Astrocyte (in vitro differentiated cells and primary cell): Measurements from ENCODE around the gene METTL21C. TPM values are rescaled to one million over a fixed set of nuclear protein-coding genes. Genes with fewer than 3 reads are reported as not detected.
A peak's percentile ranks its signal among the peaks of the same experiment; 100 is the strongest.

Experiments used
- DNase-seq: peaks from one replicate; pipeline ENCODE4 v3.0.0-alpha.2; 2010; ENCODE audit warnings: low read depth
- FAIRE-seq: peaks from 2 replicates; lab custom pipeline; 2011; peaks lifted over from hg19 to GRCh38; lab: Jason Lieb, UNC
- H2AFZ ChIP-seq: 2 replicates; pipeline ENCODE4 v1.6.0; 2012; ENCODE audit warnings: low read depth, low read length, inconsistent platforms
- H3K27ac ChIP-seq: 2 replicates; pipeline ENCODE4 v1.5.1; 2011; ENCODE audit warnings: low read depth, low read length, inconsistent platforms
- H3K27me3 ChIP-seq: 2 replicates; pipeline ENCODE4 v1.6.0; 2011; ENCODE audit warnings: low read length, inconsistent platforms; ENCODE audit not compliant: insufficient read depth
- H3K36me3 ChIP-seq: 2 replicates; pipeline ENCODE4 v1.5.1; 2011; ENCODE audit warnings: low read length, inconsistent platforms; ENCODE audit not compliant: insufficient read depth
- H3K4me1 ChIP-seq: 2 replicates; pipeline ENCODE4 v1.5.1; 2011; ENCODE audit warnings: low read length, inconsistent platforms; ENCODE audit not compliant: insufficient read depth
- H3K4me2 ChIP-seq: 2 replicates; pipeline ENCODE4 v1.6.0; 2012; ENCODE audit warnings: low read length, inconsistent platforms
- H3K4me3 ChIP-seq: 2 replicates; pipeline ENCODE4 v1.5.1; 2011; ENCODE audit warnings: low read depth, mild to moderate bottlenecking, low read length, inconsistent platforms; ENCODE audit not compliant: insufficient read depth
- H3K79me2 ChIP-seq: 2 replicates; pipeline ENCODE4 v1.6.0; 2012; ENCODE audit warnings: mild to moderate bottlenecking, low read length, inconsistent platforms; ENCODE audit not compliant: insufficient read depth
- H3K9ac ChIP-seq: 2 replicates; pipeline ENCODE4 v1.6.0; 2012; ENCODE audit warnings: mild to moderate bottlenecking, low read length, inconsistent platforms
- H3K9me3 ChIP-seq: 2 replicates; pipeline ENCODE4 v1.5.1; 2012; ENCODE audit warnings: low read depth, mild to moderate bottlenecking, low read length, inconsistent platforms; ENCODE audit not compliant: insufficient read depth
- H4K20me1 ChIP-seq: 2 replicates; pipeline ENCODE4 v1.6.0; 2012; ENCODE audit warnings: low read length, inconsistent platforms; ENCODE audit not compliant: insufficient read depth
- H3K27ac Mint-ChIP-seq: one replicate; pipeline ENCODE4 v1.8.0; 2021; ENCODE audit warnings: mild to moderate bottlenecking, mixed read lengths; ENCODE audit not compliant: unreplicated experiment
- H3K27me3 Mint-ChIP-seq: one replicate; pipeline ENCODE4 v1.8.0; 2021; ENCODE audit warnings: low read depth, mixed read lengths; ENCODE audit not compliant: unreplicated experiment
- H3K36me3 Mint-ChIP-seq: one replicate; pipeline ENCODE4 v1.8.0; 2021; ENCODE audit warnings: low read depth, mixed read lengths; ENCODE audit not compliant: unreplicated experiment
- H3K4me1 Mint-ChIP-seq: one replicate; pipeline ENCODE4 v1.8.0; 2021; ENCODE audit warnings: low read depth, mixed read lengths; ENCODE audit not compliant: unreplicated experiment
- H3K4me3 Mint-ChIP-seq: one replicate; pipeline ENCODE4 v1.8.0; 2021; ENCODE audit warnings: mild to moderate bottlenecking, moderate library complexity, mixed read lengths; ENCODE audit not compliant: unreplicated experiment
- H3K9me3 Mint-ChIP-seq: one replicate; pipeline ENCODE4 v1.8.0; 2021; ENCODE audit warnings: mild to moderate bottlenecking, mixed read lengths; ENCODE audit not compliant: unreplicated experiment
- CTCF ChIP-seq: IDR thresholded peaks from 2 replicates; pipeline ENCODE4 v1.5.1; 2011; ENCODE audit warnings: low read depth, mild to moderate bottlenecking, inconsistent platforms, low read length, moderate library complexity; ENCODE audit not compliant: insufficient read depth
- EZH2 ChIP-seq: IDR thresholded peaks from 2 replicates; pipeline ENCODE4 v1.6.1; 2012; ENCODE audit warnings: mild to moderate bottlenecking, low read length, inconsistent platforms; ENCODE audit not compliant: insufficient read depth
- total RNA-seq: library from RNA; stranded (reverse); gene quantifications from 2 replicates; pipeline ENCODE4 v1.2.1, GENCODE V29; 2021

Gene METTL21C
- total RNA-seq, 1 donor from 2014 or later: not detected

- H3K9me3 Mint-ChIP-seq: no peaks in the 10 kb centered on the region
- no peak overlapping the region for H3K4me3 Mint-ChIP-seq
Observed at GRCh38 chr13:102729560-102730270, 34.9 kb upstream of the METTL21C start.

GRCh38 chr13:102726430-102726829 is 31.6 kb upstream of the METTL21C start:
- no peaks in the 10 kb centered on the region for H3K4me1 Mint-ChIP-seq

More at GRCh38 chr13:102729560-102730270, 34.9 kb upstream of the METTL21C start:
- DNase-seq (peak; percentile 60), FAIRE-seq (peak; percentile 32)
- Histone ChIP-seq H3K9ac (no peak overlapping the region), H3K79me2 (no peaks in the 10 kb centered on the region), H3K27me3 (peaks cover 11% of the 10 kb centered on the region), H3K4me3 (peak overlapping the region; percentile 5), H3K36me3 (no peaks in the 10 kb centered on the region), H3K9me3 (no peaks in the 10 kb centered on the region), H3K4me2 (peak overlapping the region; percentile 67), H4K20me1 (no peaks in the 10 kb centered on the region), H2AFZ (no peak overlapping the region), H3K4me1 (peaks cover 6% of the 10 kb centered on the region), H3K27ac (no peak overlapping the region)
- H3K4me1 Mint-ChIP-seq: no peaks in the 10 kb centered on the region
- peaks cover 4% of the 10 kb centered on the region for H3K27me3 Mint-ChIP-seq
- H3K27ac Mint-ChIP-seq: no peak overlapping the region
- no peaks in the 10 kb centered on the region for H3K36me3 Mint-ChIP-seq
- no peak for TF ChIP-seq EZH2
- TF ChIP-seq CTCF: no peak

More at GRCh38 chr13:102726430-102726829, 31.6 kb upstream of the METTL21C start:
- Mint-ChIP-seq H3K36me3 (no peaks in the 10 kb centered on the region), H3K27ac (no peak overlapping the region), H3K27me3 (peaks cover 4% of the 10 kb centered on the region), H3K4me3 (no peak overlapping the region), H3K9me3 (no peaks in the 10 kb centered on the region)
- H3K9me3 ChIP-seq: no peaks in the 10 kb centered on the region
- peaks cover 6% of the 10 kb centered on the region for H3K4me1 ChIP-seq
- FAIRE-seq (no peak), DNase-seq (no peak)
- H3K79me2 ChIP-seq: no peaks in the 10 kb centered on the region
- H3K4me2 ChIP-seq: no peak overlapping the region
- peaks cover 10% of the 10 kb centered on the region for H3K27me3 ChIP-seq
- H3K27ac ChIP-seq: no peak overlapping the region
- H2AFZ ChIP-seq: no peak overlapping the region
- H4K20me1 ChIP-seq: no peaks in the 10 kb centered on the region
- H3K4me3 ChIP-seq: no peak overlapping the region
- H3K36me3 ChIP-seq: no peaks in the 10 kb centered on the region
- no peak overlapping the region for H3K9ac ChIP-seq
- TF ChIP-seq EZH2: no peak
- no peak for TF ChIP-seq CTCF
